Femur (tissue), 1 donor: ENCODE results near the gene LINC00237.

ENCODE experiments used
- DNase-seq: peaks from one replicate; pipeline ENCODE4 v3.0.0-alpha.2; 2017

LINC00237 gene

GRCh38 chr20:21125072-21125848 lies 19.1 kb upstream of the LINC00237 start:
- DNase-seq: peak; percentile 50

GRCh38 chr20:21124190-21124589 lies 18.0 kb upstream of the LINC00237 start:
- no peak for DNase-seq

GRCh38 chr20:21118782-21119181 lies 12.6 kb upstream of the LINC00237 start:
- no peak for DNase-seq

- no peak for DNase-seq
These were observed 12.0 kb upstream of the LINC00237 start for GRCh38 chr20:21118138-21118537.

GRCh38 chr20:21117521-21117920 lies 11.4 kb upstream of the LINC00237 start:
- no peak for DNase-seq

- DNase-seq: no peak
These were observed 8.4 kb upstream of the LINC00237 start for GRCh38 chr20:21114584-21114983.

GRCh38 chr20:21113697-21114096 lies 7.5 kb upstream of the LINC00237 start:
- DNase-seq: no peak

GRCh38 chr20:21111416-21111815 lies 5.3 kb upstream of the LINC00237 start:
- DNase-seq: no peak

- DNase-seq: no peak
These were observed 4.7 kb upstream of the LINC00237 start for GRCh38 chr20:21110811-21111210.

- no peak for DNase-seq
These were observed 3.0 kb upstream of the LINC00237 start for GRCh38 chr20:21109144-21109543.

GRCh38 chr20:21105429-21106170 lies 558 bp downstream of the LINC00237 start:
- no peak for DNase-seq

GRCh38 chr20:21104921-21105320 lies 1.2 kb downstream of the LINC00237 start:
- DNase-seq: no peak

GRCh38 chr20:21104466-21104761 lies 1.7 kb downstream of the LINC00237 start:
- no peak for DNase-seq

GRCh38 chr20:21103582-21104465 lies 2.3 kb downstream of the LINC00237 start:
- no peak for DNase-seq

- DNase-seq: peak; percentile 48
These were observed 3.4 kb downstream of the LINC00237 start for GRCh38 chr20:21102603-21103311.

GRCh38 chr20:21101932-21102575 lies 4.1 kb downstream of the LINC00237 start:
- DNase-seq: peak; percentile 35

GRCh38 chr20:21101453-21101931 lies 4.7 kb downstream of the LINC00237 start:
- DNase-seq: peak; percentile 46

- peak; percentile 21 for DNase-seq
These were observed 5.3 kb downstream of the LINC00237 start for GRCh38 chr20:21100578-21101452.

- DNase-seq: peak; percentile 51
These were observed 6.2 kb downstream of the LINC00237 start for GRCh38 chr20:21099751-21100577.
